ENCODE results near the gene POLR3E.
"Not testable (repeated sequence)": the region's sequence is repeated elsewhere in the genome, so short reads cannot be mapped to it uniquely, and the experiment has no call there.

POLR3E gene

GRCh38 chr16:22366371-22366770, 69.2 kb downstream of the POLR3E start:
- DNase-seq (ENCODE audit: low read depth): no peak

GRCh38 chr16:22366889-22367288, 69.7 kb downstream of the POLR3E start:
- no peak for DNase-seq (ENCODE audit: low read depth)

GRCh38 chr16:22368200-22368826, 71.1 kb downstream of the POLR3E start:
- not testable (repeated sequence) for DNase-seq (ENCODE audit: low read depth)

GRCh38 chr16:22369221-22369811, 72.1 kb downstream of the POLR3E start:
- DNase-seq (ENCODE audit: low read depth): no peak

GRCh38 chr16:22370038-22370820, 73.0 kb downstream of the POLR3E start:
- DNase-seq (ENCODE audit: low read depth): no peak

- no peak for DNase-seq (ENCODE audit: low read depth)
Measured at GRCh38 chr16:22372882-22373661, 75.9 kb downstream of the POLR3E start.

- DNase-seq (ENCODE audit: low read depth): peak; percentile 32
Measured at GRCh38 chr16:22373662-22374310, 76.6 kb downstream of the POLR3E start.

- peak; percentile 97 for DNase-seq (ENCODE audit: low read depth)
Measured at GRCh38 chr16:22374311-22375116, 77.3 kb downstream of the POLR3E start, which contains the start of gene CDR2. Gene CDR2 (minus strand): TSS chr16:22374619. CDS start chr16:22374309, 310 bp downstream.

GRCh38 chr16:22375117-22375962, 78.1 kb downstream of the POLR3E start:
- no peak for DNase-seq (ENCODE audit: low read depth)

- DNase-seq (ENCODE audit: low read depth): no peak
Measured at GRCh38 chr16:22375963-22376640, 78.9 kb downstream of the POLR3E start.

GRCh38 chr16:22379656-22380055, 82.4 kb downstream of the POLR3E start:
- no peak for DNase-seq (ENCODE audit: low read depth)

GRCh38 chr16:22380529-22380928, 83.3 kb downstream of the POLR3E start:
- DNase-seq (ENCODE audit: low read depth): no peak

GRCh38 chr16:22381392-22381791, 84.2 kb downstream of the POLR3E start:
- no peak for DNase-seq (ENCODE audit: low read depth)

- DNase-seq (ENCODE audit: low read depth): no peak
Measured at GRCh38 chr16:22383827-22384226, 86.6 kb downstream of the POLR3E start.
